IMR-90 (cell line): Measurements from ENCODE around the gene EXOC3L4. TPM values are rescaled to one million over a fixed set of nuclear protein-coding genes. Genes with fewer than 3 reads are reported as not detected.

Source experiments
- ATAC-seq: fragments of 200-7000 bp; cut with Tn5 transposase; 2 replicates; pipeline ENCODE4 v1.9.1; 2020; ENCODE audit warnings: low read depth, mild to moderate bottlenecking, moderate library complexity
- BruUV-seq: library from RNA; stranded (reverse); fragments of 400-500 nt; replicated peaks from 2 replicates; lab custom pipeline; 2021; lab: Mats Ljungman, UMichigan
- CTCF ChIA-PET: fragments of 300-600 bp; formaldehyde crosslinking; extraction: SDS; loops from one replicate; lab custom pipeline; 2021; ENCODE audit warnings: antibody characterized with exemption; lab: Yijun Ruan, JAX
- POLR2A ChIA-PET: fragments of 300-600 bp; sonication (Branson Sonifier 250); formaldehyde crosslinking; loops from one replicate; lab custom pipeline; 2022; ENCODE audit warnings: antibody characterized with exemption; ENCODE audit not compliant: unreplicated experiment; lab: Charles Lee
- DNase-seq: peaks from one replicate; pipeline ENCODE4 v3.0.0; 2013
- H2AFZ ChIP-seq: replicated peaks from 2 replicates; pipeline ENCODE3; 2013; ENCODE audit warnings: low read length, mild to moderate bottlenecking; ENCODE audit not compliant: poor library complexity
- H2AK5ac ChIP-seq: 2 replicates; pipeline ENCODE4 v1.6.1; 2013; ENCODE audit warnings: low read depth, low read length, inconsistent platforms
- H2AK9ac ChIP-seq: replicated peaks from 2 replicates; pipeline ENCODE3; 2013; ENCODE audit warnings: mild to moderate bottlenecking, low read depth, low read length, moderate library complexity; ENCODE audit not compliant: poor library complexity
- H2BK120ac ChIP-seq: 2 replicates; pipeline ENCODE4 v1.6.1; 2013; ENCODE audit warnings: low read depth, low read length, inconsistent platforms
- H2BK15ac ChIP-seq: 3 replicates; pipeline ENCODE4 v1.6.1; 2013; ENCODE audit warnings: low read depth, low read length, inconsistent platforms
- H2BK20ac ChIP-seq: 2 replicates; pipeline ENCODE4 v1.6.1; 2013; ENCODE audit warnings: low read depth, mild to moderate bottlenecking, inconsistent platforms, low read length, moderate library complexity
- H2BK5ac ChIP-seq: 2 replicates; pipeline ENCODE4 v1.6.1; 2013; ENCODE audit warnings: mild to moderate bottlenecking, low read depth, low read length, inconsistent platforms; ENCODE audit not compliant: poor library complexity, severe bottlenecking
- H3K14ac ChIP-seq: replicated peaks from 2 replicates; pipeline ENCODE4 v1.6.1; 2013; ENCODE audit warnings: low read depth, low read length, inconsistent platforms
- H3K18ac ChIP-seq: 2 replicates; pipeline ENCODE4 v1.6.1; 2013; ENCODE audit warnings: low read depth, low read length, control low read depth
- H3K23ac ChIP-seq: 2 replicates; pipeline ENCODE4 v1.6.1; 2013; ENCODE audit warnings: low read depth, low read length, inconsistent platforms
- H3K27ac ChIP-seq: 2 replicates; pipeline ENCODE4 v1.5.1; 2013; ENCODE audit warnings: mild to moderate bottlenecking, control low read depth, low read length; ENCODE audit not compliant: insufficient read depth
- H3K27me3 ChIP-seq: 2 replicates; pipeline ENCODE4 v1.6.1; 2013; ENCODE audit warnings: low read length; ENCODE audit not compliant: control insufficient read depth, insufficient read depth
- H3K36me3 ChIP-seq: 2 replicates; pipeline ENCODE4 v1.6.1; 2013; ENCODE audit warnings: low read length, mixed read lengths; ENCODE audit not compliant: control insufficient read depth, insufficient read depth
- H3K4ac ChIP-seq: 2 replicates; pipeline ENCODE4 v1.6.1; 2013; ENCODE audit warnings: low read depth, low read length, inconsistent platforms
- H3K4me1 ChIP-seq: 2 replicates; pipeline ENCODE4 v1.6.1; 2013; ENCODE audit warnings: low read length, mixed read lengths; ENCODE audit not compliant: control insufficient read depth, insufficient read depth
- H3K4me2 ChIP-seq: 2 replicates; pipeline ENCODE4 v1.6.1; 2013; ENCODE audit warnings: low read depth, mild to moderate bottlenecking, control low read depth, low read length, moderate library complexity
- H3K4me3 ChIP-seq: 2 replicates; pipeline ENCODE4 v1.5.1; 2013; ENCODE audit warnings: low read depth, mild to moderate bottlenecking, control low read depth, low read length, moderate library complexity; ENCODE audit not compliant: insufficient read depth
- H3K56ac ChIP-seq: 2 replicates; pipeline ENCODE4 v1.6.1; 2013; ENCODE audit warnings: low read length, inconsistent platforms; ENCODE audit not compliant: insufficient read depth; ENCODE audit errors: extremely low read depth
- H3K79me1 ChIP-seq, 2 experiments: 2 replicates each; pipeline ENCODE4 v1.6.1; 2013; ENCODE audit warnings: low read length in 2 of 2, inconsistent platforms in 1 of 2, low read depth in 1 of 2
- H3K9ac ChIP-seq: 2 replicates; pipeline ENCODE4 v1.6.1; 2013; ENCODE audit warnings: low read depth, low read length, control low read depth
- H3K9me1 ChIP-seq: 2 replicates; pipeline ENCODE4 v1.6.1; 2013; ENCODE audit warnings: low read length, inconsistent platforms; ENCODE audit not compliant: insufficient read depth
- H3K9me3 ChIP-seq: 2 replicates; pipeline ENCODE4 v1.6.1; 2013; ENCODE audit warnings: low read length; ENCODE audit not compliant: control insufficient read depth, insufficient read depth
- H4K20me1 ChIP-seq: 2 replicates; pipeline ENCODE4 v1.6.1; 2013; ENCODE audit warnings: low read length, inconsistent platforms; ENCODE audit not compliant: insufficient read depth
- H4K5ac ChIP-seq: 2 replicates; pipeline ENCODE4 v1.6.1; 2013; ENCODE audit warnings: mild to moderate bottlenecking, low read depth, low read length, control low read depth
- H4K8ac ChIP-seq, 2 experiments: 2 replicates each; pipeline ENCODE4 v1.6.1; 2013; ENCODE audit warnings: low read depth in 2 of 2, low read length in 2 of 2, control low read depth in 1 of 2, inconsistent platforms in 1 of 2
- H4K91ac ChIP-seq: 2 replicates; pipeline ENCODE4 v1.6.1; 2013; ENCODE audit warnings: low read depth, low read length, inconsistent platforms; ENCODE audit not compliant: insufficient read depth
- BHLHE40 ChIP-seq: fragments of 150-350 bp; IDR thresholded peaks from 2 replicates; pipeline ENCODE4 v1.6.1; 2016; ENCODE audit warnings: mild to moderate bottlenecking, low read depth, low read length
- CEBPB ChIP-seq: IDR thresholded peaks from 2 replicates; pipeline ENCODE4 v1.6.1; 2012; ENCODE audit warnings: low read depth, low read length, improper control_type of control experiment
- CHD1 ChIP-seq: IDR thresholded peaks from 2 replicates; pipeline ENCODE4 v1.6.1; 2012; ENCODE audit warnings: low read depth, low read length, improper control_type of control experiment
- CTCF ChIP-seq: conservative IDR thresholded peaks from 2 replicates; pipeline ENCODE4 v1.5.1; 2012; ENCODE audit warnings: mild to moderate bottlenecking, low read depth, low read length, improper control_type of control experiment
- ELK1 ChIP-seq: fragments of 150-350 bp; IDR thresholded peaks from 2 replicates; pipeline ENCODE4 v1.6.1; 2016; ENCODE audit warnings: low read depth, mild to moderate bottlenecking, low read length, moderate library complexity, borderline replicate concordance
- FOS ChIP-seq: fragments of 150-350 bp; IDR thresholded peaks from 2 replicates; pipeline ENCODE4 v1.6.1; 2016; ENCODE audit warnings: low read depth, low read length
- MAFK ChIP-seq: IDR thresholded peaks from 2 replicates; pipeline ENCODE4 v1.6.1; 2012; ENCODE audit warnings: low read depth, low read length, improper control_type of control experiment
- MXI1 ChIP-seq: IDR thresholded peaks from 2 replicates; pipeline ENCODE4 v1.6.1; 2012; ENCODE audit warnings: low read depth, mild to moderate bottlenecking, low read length, moderate library complexity, borderline replicate concordance
- NFE2L2 ChIP-seq: fragments of 150-350 bp; IDR thresholded peaks from 2 replicates; pipeline ENCODE4 v1.6.1; 2016; ENCODE audit warnings: low read depth, mild to moderate bottlenecking, low read length
- POLR2A ChIP-seq: IDR thresholded peaks from 2 replicates; pipeline ENCODE4 v1.6.1; 2012; ENCODE audit warnings: mild to moderate bottlenecking, low read depth, low read length
- RAD21 ChIP-seq: IDR thresholded peaks from 2 replicates; pipeline ENCODE4 v1.6.1; 2012; ENCODE audit warnings: low read length, improper control_type of control experiment
- RCOR1 ChIP-seq: IDR thresholded peaks from 2 replicates; pipeline ENCODE4 v1.6.1; 2012; ENCODE audit warnings: mild to moderate bottlenecking, low read length, improper control_type of control experiment; ENCODE audit not compliant: insufficient replicate concordance
- RFX5 ChIP-seq: IDR thresholded peaks from 2 replicates; pipeline ENCODE4 v1.8.0; 2012; ENCODE audit warnings: low read depth, mild to moderate bottlenecking, low read length, moderate library complexity
- SMC3 ChIP-seq: fragments of 150-350 bp; IDR thresholded peaks from 2 replicates; pipeline ENCODE4 v1.6.1; 2016; ENCODE audit warnings: low read depth, mild to moderate bottlenecking, antibody characterized with exemption, low read length, moderate library complexity
- USF2 ChIP-seq: fragments of 150-350 bp; IDR thresholded peaks from 2 replicates; pipeline ENCODE4 v1.6.1; 2017; ENCODE audit warnings: mild to moderate bottlenecking, antibody characterized with exemption, low read length, low read depth
- WGBS, 2 experiments: methylation state at CpG; one replicate each; pipeline versions ENCODE4 v1.1.5 to v1.1.7; 2013; ENCODE audit warnings: missing lambda C conversion rate in 2 of 2; ENCODE audit not compliant: insufficient read length in 1 of 2; ENCODE audit errors: extremely low coverage in 2 of 2; 5-methylcytosine and 5-hydroxymethylcytosine counted together
- dilution Hi-C: fragments of 300-500 bp; cut with HindIII; formaldehyde crosslinking; loops from one replicate; pipeline ENCODE4 v1.14.3; 2018; ENCODE audit warnings: low sequenced_read_pairs; ENCODE audit not compliant: unreplicated experiment
- in situ Hi-C: fragments of 300-500 bp; cut with MboI; formaldehyde crosslinking; loops from 3 replicates; pipeline ENCODE4 v1.14.3; 2019; ENCODE audit warnings: low sequenced_read_pairs, inconsistent platforms, mixed read lengths
- intact Hi-C: fragments of 100-400 bp; cut with micrococcal nuclease; formaldehyde crosslinking; loops from 2 replicates; pipeline ENCODE4 v1.10.0; 2022
- polyA plus RNA-seq, 3 experiments: library from polyadenylated mRNA; depleted of rRNA; stranded (reverse); fragments of >200 nt; gene quantifications; 2 replicates each; pipeline ENCODE4 v1.2.3, GENCODE V29; 2012; ENCODE audit warnings: low replicate concordance in 1 of 3
- total RNA-seq: library from RNA; depleted of rRNA; stranded (reverse); fragments of >200 nt; gene quantifications from 2 replicates; pipeline ENCODE4 v1.2.3, GENCODE V29; 2012

The EXOC3L4 gene
- total and polyA plus RNA-seq, 2 of the 4 experiments (the other 2 are of a cell fraction): not detected

GRCh38 chr14:103107941-103108748 lies 13.6 kb downstream of the EXOC3L4 start:
- H4K20me1 ChIP-seq: no peaks in the 10 kb centered on the region
- H3K9me3 ChIP-seq: no peaks in the 10 kb centered on the region
- ChIA-PET CTCF (no interaction called here), POLR2A (no interaction called here)
- no peak overlapping the region for H3K4me3 ChIP-seq
- WGBS, 2 experiments: 71% methylated on average over 19 of the region's 28 CpGs; no CpG with 5 or more reads in 1 of the 2 experiments
- no peak for DNase-seq
- H3K18ac ChIP-seq: peak overlapping the region; percentile 71
- H2BK20ac ChIP-seq: peak overlapping the region; percentile 58
- intact Hi-C loops: no loop called here
- H4K91ac ChIP-seq: peak overlapping the region; percentile 78
- dilution Hi-C loops: no loop called here
- BruUV-seq: no TSS peak
- peaks cover 12% of the 10 kb centered on the region; the same call in 1 of the 2 replicates for H3K9me1 ChIP-seq
- H3K4me2 ChIP-seq: no peak overlapping the region
- no peak overlapping the region; the same call in 1 of the 2 replicates for H3K9ac ChIP-seq
- H3K4ac ChIP-seq: peak overlapping the region; percentile 70
- peak overlapping the region; percentile 81; the same call in 2 of the 3 replicates for H2BK15ac ChIP-seq
- peaks cover 16% of the 10 kb centered on the region for H3K27me3 ChIP-seq
- H3K36me3 ChIP-seq: no peaks in the 10 kb centered on the region
- peak overlapping the region; percentile 72 for H2BK120ac ChIP-seq
- H2BK5ac ChIP-seq: peak overlapping the region; percentile 37
- peak overlapping the region; percentile 67 for H2AFZ ChIP-seq
- no peak overlapping the region for H3K56ac ChIP-seq
- in situ Hi-C loops: no loop called here
- H3K23ac ChIP-seq: peak overlapping the region; percentile 0; the same call in 1 of the 2 replicates
- peaks cover 33% of the 10 kb centered on the region for H3K4me1 ChIP-seq
- H4K8ac ChIP-seq: peak overlapping the region; percentile 60 to 89; a peak in 3 of 4 replicates
- H2AK5ac ChIP-seq: peak overlapping the region; percentile 95
- peak overlapping the region; percentile 71; the same call in 1 of the 2 replicates for H3K14ac ChIP-seq
- H3K27ac ChIP-seq: no peak overlapping the region; the same call in 1 of the 2 replicates
- no peak for ATAC-seq
- peak overlapping the region; percentile 20 for H4K5ac ChIP-seq
- peak overlapping the region; percentile 29 for H2AK9ac ChIP-seq
- no peaks in the 10 kb centered on the region for H3K79me1 ChIP-seq
- TF ChIP-seq BHLHE40: no peak
- no peak for TF ChIP-seq MAFK
- TF ChIP-seq SMC3: no peak
- no peak for TF ChIP-seq RFX5
- no peak for TF ChIP-seq CHD1
- no peak for TF ChIP-seq USF2
- TF ChIP-seq FOS: no peak
- TF ChIP-seq NFE2L2: no peak
- TF ChIP-seq CTCF: no peak
- TF ChIP-seq RCOR1: no peak
- no peak for TF ChIP-seq ELK1
- TF ChIP-seq MXI1: no peak
- TF ChIP-seq POLR2A: no peak
- no peak for TF ChIP-seq RAD21
- no peak for TF ChIP-seq CEBPB
